PFSK-1 (cell line): Measurements from ENCODE around the gene CUL1.

Experiments used
- POLR2AphosphoS5 ChIP-seq: IDR thresholded peaks from 2 replicates; pipeline ENCODE4 v1.6.1; 2012; ENCODE audit warnings: low read depth, mild to moderate bottlenecking, control low read depth, low read length, moderate library complexity
- SIN3A ChIP-seq: IDR thresholded peaks from 2 replicates; pipeline ENCODE4 v1.6.1; 2012; ENCODE audit warnings: mild to moderate bottlenecking, low read length, moderate library complexity, borderline replicate concordance; ENCODE audit not compliant: insufficient read depth
- TAF1 ChIP-seq: IDR thresholded peaks from 2 replicates; pipeline ENCODE4 v1.6.1; 2012; ENCODE audit warnings: low read length, control low read depth, borderline replicate concordance; ENCODE audit not compliant: insufficient read depth

GRCh38 chr7:148847815-148848734, 149.4 kb downstream of the CUL1 start:
- TF ChIP-seq POLR2AphosphoS5, result no peak
- no peak for TF ChIP-seq SIN3A
- no peak for TF ChIP-seq TAF1
